WTC11 (cell line): ENCODE measurements around the gene NDUFC2. TPM values are rescaled to one million over a fixed set of nuclear protein-coding genes. Genes with fewer than 3 reads are reported as not detected.

Experiments used
- ATAC-seq: fragments of 200-7000 bp; cut with Tn5 transposase; 2 replicates; pipeline ENCODE4 v1.10.0; 2021; ENCODE audit warnings: mild to moderate bottlenecking, moderate library complexity
- CTCF ChIA-PET: fragments of 300-600 bp; sonication (Branson Sonifier 250); formaldehyde crosslinking; loops from one replicate; lab custom pipeline; 2021; ENCODE audit warnings: antibody characterized with exemption; lab: Charles Lee
- POLR2A ChIA-PET: fragments of 350-600 bp; sonication (Branson Sonifier 250); formaldehyde crosslinking; loops from one replicate; lab custom pipeline; 2021; ENCODE audit warnings: antibody characterized with exemption; lab: Charles Lee
- DNase-seq: peaks from one replicate; pipeline ENCODE4 v3.0.0; 2021; ENCODE audit warnings: low spot score
- H3K27ac Mint-ChIP-seq: 2 replicates; pipeline ENCODE4 v1.8.0; 2021; ENCODE audit warnings: mixed read lengths
- H3K27me3 Mint-ChIP-seq: 2 replicates; pipeline ENCODE4 v1.8.0; 2021; ENCODE audit warnings: low read depth, mild to moderate bottlenecking, moderate library complexity, mixed read lengths
- H3K36me3 Mint-ChIP-seq: 2 replicates; pipeline ENCODE4 v1.8.0; 2021; ENCODE audit warnings: mixed read lengths
- H3K4me1 Mint-ChIP-seq: 2 replicates; pipeline ENCODE4 v1.8.0; 2022; ENCODE audit warnings: mixed read lengths
- H3K4me3 Mint-ChIP-seq: 2 replicates; pipeline ENCODE4 v1.8.0; 2021; ENCODE audit warnings: mild to moderate bottlenecking, moderate library complexity, mixed read lengths
- H3K9me3 Mint-ChIP-seq: 2 replicates; pipeline ENCODE4 v1.8.0; 2021; ENCODE audit warnings: mixed read lengths
- CREM ChIP-seq: sonication (generic); formaldehyde crosslinking; IDR thresholded peaks from 2 replicates; pipeline ENCODE4 v1.8.1; 2022; ENCODE audit warnings: mild to moderate bottlenecking, missing genetic modification reagents, moderate library complexity
- ESRRA ChIP-seq: sonication (generic); formaldehyde crosslinking; IDR thresholded peaks from 2 replicates; pipeline ENCODE4 v1.8.1; 2022; ENCODE audit warnings: mild to moderate bottlenecking, missing genetic modification reagents, borderline replicate concordance
- FOXK1 ChIP-seq: sonication (generic); formaldehyde crosslinking; IDR thresholded peaks from 2 replicates; pipeline ENCODE4 v1.8.0; 2022; ENCODE audit warnings: mild to moderate bottlenecking, moderate library complexity, missing genetic modification reagents
- JAZF1 ChIP-seq: fragments of 250-450 bp; sonication (Bioruptor Pico); IDR thresholded peaks from 2 replicates; pipeline ENCODE4 v1.9.0; 2021; ENCODE audit warnings: moderate library complexity, mild to moderate bottlenecking, inconsistent platforms
- JUN ChIP-seq: sonication (generic); formaldehyde crosslinking; IDR thresholded peaks from 2 replicates; pipeline ENCODE4 v1.8.0; 2023; ENCODE audit warnings: mild to moderate bottlenecking, missing genetic modification reagents
- NFYB ChIP-seq: sonication (generic); formaldehyde crosslinking; conservative IDR thresholded peaks from 2 replicates; pipeline ENCODE4 v1.8.0; 2022; ENCODE audit warnings: low read depth, missing genetic modification reagents
- NR1H2 ChIP-seq: sonication (generic); formaldehyde crosslinking; IDR thresholded peaks from 2 replicates; pipeline ENCODE4 v1.9.0; 2021; ENCODE audit warnings: mild to moderate bottlenecking, moderate library complexity, missing genetic modification reagents
- SMAD4 ChIP-seq: sonication (generic); formaldehyde crosslinking; IDR thresholded peaks from 2 replicates; pipeline ENCODE4 v1.8.0; 2022; ENCODE audit warnings: mild to moderate bottlenecking, missing genetic modification reagents
- TP53 ChIP-seq: sonication (generic); formaldehyde crosslinking; IDR thresholded peaks from 2 replicates; pipeline ENCODE4 v1.8.1; 2023; ENCODE audit warnings: mild to moderate bottlenecking, missing genetic modification reagents
- ZBTB21 ChIP-seq: sonication (generic); formaldehyde crosslinking; IDR thresholded peaks from 2 replicates; pipeline ENCODE4 v1.8.1; 2023; ENCODE audit warnings: mild to moderate bottlenecking, missing genetic modification reagents, borderline replicate concordance
- ZNF121 ChIP-seq: sonication (generic); formaldehyde crosslinking; IDR thresholded peaks from 2 replicates; pipeline ENCODE4 v1.8.0; 2023; ENCODE audit warnings: missing genetic modification reagents
- ZNF232 ChIP-seq: sonication (generic); formaldehyde crosslinking; IDR thresholded peaks from 2 replicates; pipeline ENCODE4 v1.8.0; 2022; ENCODE audit warnings: mild to moderate bottlenecking, missing genetic modification reagents
- ZNF263 ChIP-seq: sonication (generic); formaldehyde crosslinking; IDR thresholded peaks from 2 replicates; pipeline ENCODE4 v1.8.1; 2022; ENCODE audit warnings: low read depth, mild to moderate bottlenecking, moderate library complexity, missing genetic modification reagents
- ZNF416 ChIP-seq: fragments of 250-450 bp; sonication (Bioruptor Pico); IDR thresholded peaks from 2 replicates; pipeline ENCODE4 v1.9.0; 2021; ENCODE audit warnings: mild to moderate bottlenecking, inconsistent platforms
- total RNA-seq: library from RNA; stranded (reverse); gene quantifications from 3 replicates; pipeline ENCODE4 v1.2.3, GENCODE V29; 2021
- TF ChIP-seq, protein P1 (sequence below): sonication (generic); formaldehyde crosslinking; IDR thresholded peaks from 2 replicates; pipeline ENCODE4 v1.8.1; 2023; ENCODE audit warnings: mild to moderate bottlenecking, missing genetic modification reagents, moderate library complexity
- TF ChIP-seq, protein P2 (sequence below): sonication (generic); formaldehyde crosslinking; IDR thresholded peaks from 2 replicates; pipeline ENCODE4 v1.8.1; 2022; ENCODE audit warnings: missing genetic modification reagents, borderline replicate concordance
- TF ChIP-seq, protein P3 (sequence below): sonication (generic); formaldehyde crosslinking; IDR thresholded peaks from 2 replicates; pipeline ENCODE4 v1.8.1; 2022; ENCODE audit warnings: low read depth, mild to moderate bottlenecking, moderate library complexity, missing genetic modification reagents, borderline replicate concordance
- TF ChIP-seq, protein P4 (sequence below): fragments of 250-450 bp; sonication (Bioruptor Pico); IDR thresholded peaks from 2 replicates; pipeline ENCODE4 v1.9.0; 2021; ENCODE audit warnings: mild to moderate bottlenecking
- TF ChIP-seq, protein P5 (sequence below): sonication (generic); formaldehyde crosslinking; IDR thresholded peaks from 2 replicates; pipeline ENCODE4 v1.8.1; 2023; ENCODE audit warnings: mild to moderate bottlenecking, missing genetic modification reagents
- TF ChIP-seq, protein P6 (sequence below): sonication (generic); formaldehyde crosslinking; conservative IDR thresholded peaks from 2 replicates; pipeline ENCODE4 v1.8.1; 2022; ENCODE audit warnings: mild to moderate bottlenecking, missing genetic modification reagents
- TF ChIP-seq, protein P7 (sequence below): fragments of 250-450 bp; sonication (Bioruptor Pico); IDR thresholded peaks from 2 replicates; pipeline ENCODE4 v2.1.2; 2022; ENCODE audit warnings: mild to moderate bottlenecking, moderate library complexity

The NDUFC2 gene
- total RNA-seq, 1 experiment from 2014 or later: 215 TPM

DNA sequence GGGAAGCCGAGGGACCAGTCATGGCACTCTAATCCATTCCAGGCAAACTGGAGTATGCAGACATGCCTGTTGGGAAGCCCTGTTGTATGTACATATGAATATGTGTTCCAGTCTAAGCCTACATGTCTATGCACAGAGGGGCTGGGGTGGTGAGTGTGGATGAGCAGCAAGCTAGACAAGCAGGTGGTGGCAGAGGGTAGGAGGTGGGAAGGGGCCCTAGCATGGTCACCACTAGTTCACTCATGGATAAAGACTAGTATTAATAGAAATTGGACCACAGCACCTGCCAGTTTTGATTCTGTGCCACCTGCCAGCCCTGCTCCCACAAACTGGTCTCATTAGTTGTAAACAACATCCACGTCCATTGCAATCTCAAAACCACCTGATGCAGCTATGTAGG is 14.5 kb downstream of the NDUFC2 start:
- ATAC-seq (no peak), DNase-seq (no peak)
- Mint-ChIP-seq H3K36me3 (peaks cover 20% of the 10 kb centered on the region), H3K27me3 (no peaks in the 10 kb centered on the region), H3K4me1 (no peaks in the 10 kb centered on the region), H3K27ac (no peak overlapping the region), H3K4me3 (no peak overlapping the region), H3K9me3 (peaks cover 6% of the 10 kb centered on the region; the same call in 1 of the 2 replicates)
- TF ChIP-seq JUN (CRISPR knock-in tag) (no peak), NR1H2 (CRISPR knock-in tag) (no peak), ZNF416 (CRISPR knock-in tag) (no peak), ZNF232 (CRISPR knock-in tag) (no peak), ZNF263 (CRISPR knock-in tag) (no peak), NFYB (no peak), TP53 (CRISPR knock-in tag) (no peak), ESRRA (CRISPR knock-in tag) (no peak), ZNF121 (CRISPR knock-in tag) (no peak), CREM (no peak)
- TF ChIP-seq, protein P1, sequence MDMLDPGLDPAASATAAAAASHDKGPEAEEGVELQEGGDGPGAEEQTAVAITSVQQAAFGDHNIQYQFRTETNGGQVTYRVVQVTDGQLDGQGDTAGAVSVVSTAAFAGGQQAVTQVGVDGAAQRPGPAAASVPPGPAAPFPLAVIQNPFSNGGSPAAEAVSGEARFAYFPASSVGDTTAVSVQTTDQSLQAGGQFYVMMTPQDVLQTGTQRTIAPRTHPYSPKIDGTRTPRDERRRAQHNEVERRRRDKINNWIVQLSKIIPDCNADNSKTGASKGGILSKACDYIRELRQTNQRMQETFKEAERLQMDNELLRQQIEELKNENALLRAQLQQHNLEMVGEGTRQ (CRISPR knock-in tag): no peak
- TF ChIP-seq, protein P2, sequence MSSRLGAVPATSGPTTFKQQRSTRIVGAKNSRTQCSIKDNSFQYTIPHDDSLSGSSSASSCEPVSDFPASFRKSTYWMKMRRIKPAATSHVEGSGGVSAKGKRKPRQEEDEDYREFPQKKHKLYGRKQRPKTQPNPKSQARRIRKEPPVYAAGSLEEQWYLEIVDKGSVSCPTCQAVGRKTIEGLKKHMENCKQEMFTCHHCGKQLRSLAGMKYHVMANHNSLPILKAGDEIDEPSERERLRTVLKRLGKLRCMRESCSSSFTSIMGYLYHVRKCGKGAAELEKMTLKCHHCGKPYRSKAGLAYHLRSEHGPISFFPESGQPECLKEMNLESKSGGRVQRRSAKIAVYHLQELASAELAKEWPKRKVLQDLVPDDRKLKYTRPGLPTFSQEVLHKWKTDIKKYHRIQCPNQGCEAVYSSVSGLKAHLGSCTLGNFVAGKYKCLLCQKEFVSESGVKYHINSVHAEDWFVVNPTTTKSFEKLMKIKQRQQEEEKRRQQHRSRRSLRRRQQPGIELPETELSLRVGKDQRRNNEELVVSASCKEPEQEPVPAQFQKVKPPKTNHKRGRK (CRISPR knock-in tag): no peak
- ChIA-PET POLR2A (no interaction called here), CTCF (interaction anchor here (1.2 kb wide), 1 partner anchor 19 kb away, joined by 7 read pairs; no protein-coding TSS in a partner anchor)

DNA sequence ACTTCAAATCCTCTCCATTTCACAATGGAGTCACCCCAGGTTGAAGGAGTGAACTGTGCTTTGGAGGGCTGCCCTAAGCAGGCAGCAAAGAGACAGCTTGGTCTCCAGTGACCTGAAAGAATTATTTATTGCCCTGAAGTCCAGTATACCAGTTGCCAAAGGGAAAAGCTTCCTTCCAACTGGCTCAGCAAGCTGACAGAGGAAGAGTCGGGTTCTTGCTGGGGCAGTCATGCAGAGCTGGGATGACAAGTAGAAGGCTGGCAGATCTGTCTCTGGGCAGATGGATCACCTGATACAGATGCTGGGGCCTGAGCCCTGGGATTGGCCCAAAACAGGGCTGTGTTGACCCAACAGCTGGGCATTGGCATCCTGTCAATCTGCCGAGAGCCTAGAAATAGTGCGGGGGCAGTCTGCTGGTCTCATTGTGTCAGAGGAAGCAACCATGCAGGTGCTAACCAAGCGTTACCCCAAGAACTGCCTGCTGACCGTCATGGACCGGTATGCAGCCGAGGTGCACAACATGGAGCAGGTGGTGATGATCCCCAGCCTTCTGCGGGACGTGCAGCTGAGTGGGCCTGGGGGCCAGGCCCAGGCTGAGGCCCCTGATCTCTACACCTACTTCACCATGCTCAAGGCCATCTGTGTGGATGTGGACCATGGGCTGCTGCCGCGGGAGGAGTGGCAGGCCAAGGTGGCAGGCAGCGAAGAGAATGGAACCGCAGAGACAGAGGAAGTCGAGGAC is 16.1 kb downstream of the NDUFC2 start, which contains the start of gene THRSP:
Gene THRSP (plus strand): TSS at position 422 of the 742 bp plus-strand sequence. CDS start 21 bp downstream, at position 443.
- no peaks in the 10 kb centered on the region for H3K4me1 Mint-ChIP-seq
- no peak for DNase-seq
- ChIA-PET CTCF (interaction anchor here (1.2 kb wide), 1 partner anchor 18 kb away, joined by 8 read pairs; no protein-coding TSS in a partner anchor), POLR2A (no interaction called here)
- peaks cover 6% of the 10 kb centered on the region; the same call in 1 of the 2 replicates for H3K9me3 Mint-ChIP-seq
- H3K27ac Mint-ChIP-seq: no peak within 1 kb of the TSS; the same call in 1 of the 2 replicates
- ATAC-seq: no peak
- H3K36me3 Mint-ChIP-seq: peaks cover 10% of the 10 kb centered on the region
- no peak within 1 kb of the TSS for H3K4me3 Mint-ChIP-seq
- no peaks in the 10 kb centered on the region for H3K27me3 Mint-ChIP-seq
- TF ChIP-seq, protein P3, sequence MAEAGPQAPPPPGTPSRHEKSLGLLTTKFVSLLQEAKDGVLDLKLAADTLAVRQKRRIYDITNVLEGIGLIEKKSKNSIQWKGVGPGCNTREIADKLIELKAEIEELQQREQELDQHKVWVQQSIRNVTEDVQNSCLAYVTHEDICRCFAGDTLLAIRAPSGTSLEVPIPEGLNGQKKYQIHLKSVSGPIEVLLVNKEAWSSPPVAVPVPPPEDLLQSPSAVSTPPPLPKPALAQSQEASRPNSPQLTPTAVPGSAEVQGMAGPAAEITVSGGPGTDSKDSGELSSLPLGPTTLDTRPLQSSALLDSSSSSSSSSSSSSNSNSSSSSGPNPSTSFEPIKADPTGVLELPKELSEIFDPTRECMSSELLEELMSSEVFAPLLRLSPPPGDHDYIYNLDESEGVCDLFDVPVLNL (CRISPR knock-in tag): no peak
- TF ChIP-seq, protein P4, sequence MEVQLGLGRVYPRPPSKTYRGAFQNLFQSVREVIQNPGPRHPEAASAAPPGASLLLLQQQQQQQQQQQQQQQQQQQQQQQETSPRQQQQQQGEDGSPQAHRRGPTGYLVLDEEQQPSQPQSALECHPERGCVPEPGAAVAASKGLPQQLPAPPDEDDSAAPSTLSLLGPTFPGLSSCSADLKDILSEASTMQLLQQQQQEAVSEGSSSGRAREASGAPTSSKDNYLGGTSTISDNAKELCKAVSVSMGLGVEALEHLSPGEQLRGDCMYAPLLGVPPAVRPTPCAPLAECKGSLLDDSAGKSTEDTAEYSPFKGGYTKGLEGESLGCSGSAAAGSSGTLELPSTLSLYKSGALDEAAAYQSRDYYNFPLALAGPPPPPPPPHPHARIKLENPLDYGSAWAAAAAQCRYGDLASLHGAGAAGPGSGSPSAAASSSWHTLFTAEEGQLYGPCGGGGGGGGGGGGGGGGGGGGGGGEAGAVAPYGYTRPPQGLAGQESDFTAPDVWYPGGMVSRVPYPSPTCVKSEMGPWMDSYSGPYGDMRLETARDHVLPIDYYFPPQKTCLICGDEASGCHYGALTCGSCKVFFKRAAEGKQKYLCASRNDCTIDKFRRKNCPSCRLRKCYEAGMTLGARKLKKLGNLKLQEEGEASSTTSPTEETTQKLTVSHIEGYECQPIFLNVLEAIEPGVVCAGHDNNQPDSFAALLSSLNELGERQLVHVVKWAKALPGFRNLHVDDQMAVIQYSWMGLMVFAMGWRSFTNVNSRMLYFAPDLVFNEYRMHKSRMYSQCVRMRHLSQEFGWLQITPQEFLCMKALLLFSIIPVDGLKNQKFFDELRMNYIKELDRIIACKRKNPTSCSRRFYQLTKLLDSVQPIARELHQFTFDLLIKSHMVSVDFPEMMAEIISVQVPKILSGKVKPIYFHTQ (CRISPR knock-in tag): no peak
- TF ChIP-seq FOXK1 (CRISPR knock-in tag) (no peak), JAZF1 (CRISPR knock-in tag) (no peak), NR1H2 (CRISPR knock-in tag) (no peak), ZBTB21 (no peak), SMAD4 (CRISPR knock-in tag) (no peak)
- TF ChIP-seq, protein P2 (CRISPR knock-in tag): no peak
- TF ChIP-seq, protein P5, sequence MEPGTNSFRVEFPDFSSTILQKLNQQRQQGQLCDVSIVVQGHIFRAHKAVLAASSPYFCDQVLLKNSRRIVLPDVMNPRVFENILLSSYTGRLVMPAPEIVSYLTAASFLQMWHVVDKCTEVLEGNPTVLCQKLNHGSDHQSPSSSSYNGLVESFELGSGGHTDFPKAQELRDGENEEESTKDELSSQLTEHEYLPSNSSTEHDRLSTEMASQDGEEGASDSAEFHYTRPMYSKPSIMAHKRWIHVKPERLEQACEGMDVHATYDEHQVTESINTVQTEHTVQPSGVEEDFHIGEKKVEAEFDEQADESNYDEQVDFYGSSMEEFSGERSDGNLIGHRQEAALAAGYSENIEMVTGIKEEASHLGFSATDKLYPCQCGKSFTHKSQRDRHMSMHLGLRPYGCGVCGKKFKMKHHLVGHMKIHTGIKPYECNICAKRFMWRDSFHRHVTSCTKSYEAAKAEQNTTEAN: no peak
- TF ChIP-seq, protein P6, sequence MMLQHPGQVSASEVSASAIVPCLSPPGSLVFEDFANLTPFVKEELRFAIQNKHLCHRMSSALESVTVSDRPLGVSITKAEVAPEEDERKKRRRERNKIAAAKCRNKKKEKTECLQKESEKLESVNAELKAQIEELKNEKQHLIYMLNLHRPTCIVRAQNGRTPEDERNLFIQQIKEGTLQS: no peak
- TF ChIP-seq, protein P7, sequence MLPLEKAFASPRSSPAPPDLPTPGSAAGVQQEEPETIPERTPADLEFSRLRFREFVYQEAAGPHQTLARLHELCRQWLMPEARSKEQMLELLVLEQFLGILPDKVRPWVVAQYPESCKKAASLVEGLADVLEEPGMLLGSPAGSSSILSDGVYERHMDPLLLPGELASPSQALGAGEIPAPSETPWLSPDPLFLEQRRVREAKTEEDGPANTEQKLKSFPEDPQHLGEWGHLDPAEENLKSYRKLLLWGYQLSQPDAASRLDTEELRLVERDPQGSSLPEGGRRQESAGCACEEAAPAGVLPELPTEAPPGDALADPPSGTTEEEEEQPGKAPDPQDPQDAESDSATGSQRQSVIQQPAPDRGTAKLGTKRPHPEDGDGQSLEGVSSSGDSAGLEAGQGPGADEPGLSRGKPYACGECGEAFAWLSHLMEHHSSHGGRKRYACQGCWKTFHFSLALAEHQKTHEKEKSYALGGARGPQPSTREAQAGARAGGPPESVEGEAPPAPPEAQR (CRISPR knock-in tag): no peak
